Subcutaneous adipose tissue (tissue), 4 donors: Measurements from ENCODE around the gene SLC6A1. TPM values are rescaled to one million over a fixed set of nuclear protein-coding genes. Genes with fewer than 3 reads are reported as not detected.

ENCODE experiments used
- CTCF ChIP-seq: fragments of 450-650 bp; IDR thresholded peaks from one replicate; pipeline ENCODE4 v1.5.1; 2016; ENCODE audit warnings: low read depth, mild to moderate bottlenecking, control low read depth, antibody characterized with exemption, moderate library complexity
- total RNA-seq, 4 donors: library from RNA; depleted of rRNA; stranded (reverse); fragments of >200 nt; gene quantifications; one replicate each; pipeline ENCODE4 v1.1.0, GENCODE V29; 2016

SLC6A1 gene
- total RNA-seq, 4 donors from 2014 or later: 0.44 to 2.3 (median 0.68) TPM; not detected in 1

DNA sequence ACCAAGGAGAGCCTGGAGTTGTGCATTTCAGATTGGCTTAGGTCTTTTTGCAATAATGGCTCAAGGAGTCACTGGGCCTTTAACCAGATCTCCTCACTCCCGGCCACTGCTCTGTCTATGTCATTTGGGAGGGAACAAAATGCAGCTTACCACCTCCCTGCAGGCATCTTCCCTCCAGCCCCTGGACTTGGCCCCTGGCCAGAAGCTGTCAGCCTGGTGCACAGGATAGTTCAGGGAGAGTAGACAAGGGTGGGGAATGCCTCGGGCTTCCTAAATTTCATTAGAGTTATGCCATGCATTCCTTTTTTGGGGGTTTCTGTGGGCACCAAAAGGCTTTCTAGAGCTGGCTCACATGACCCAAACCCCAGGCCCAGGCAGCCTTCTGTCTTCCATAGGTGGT, 91.5 kb downstream of the SLC6A1 start:
- TF ChIP-seq CTCF: no peak

DNA sequence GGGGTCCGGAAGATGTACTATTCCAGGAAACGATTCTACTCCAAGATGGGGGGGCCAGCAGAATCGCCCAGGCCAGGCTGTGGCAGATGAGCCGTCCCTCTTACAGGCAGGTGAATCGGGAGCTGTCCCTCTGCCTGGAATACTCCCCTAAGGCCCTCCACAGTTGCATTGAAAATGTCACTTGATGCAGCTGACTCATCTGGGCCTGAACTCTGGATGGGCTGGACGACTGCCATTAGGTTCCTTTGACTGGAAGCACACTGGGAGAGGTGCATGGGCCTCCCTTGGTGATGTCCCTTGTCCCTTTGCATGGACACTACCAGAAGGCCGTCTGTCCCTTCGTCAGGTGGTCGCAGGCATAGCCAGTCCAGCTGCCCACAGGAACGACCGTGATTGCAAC, 92.1 kb downstream of the SLC6A1 start:
- TF ChIP-seq CTCF: no peak

DNA sequence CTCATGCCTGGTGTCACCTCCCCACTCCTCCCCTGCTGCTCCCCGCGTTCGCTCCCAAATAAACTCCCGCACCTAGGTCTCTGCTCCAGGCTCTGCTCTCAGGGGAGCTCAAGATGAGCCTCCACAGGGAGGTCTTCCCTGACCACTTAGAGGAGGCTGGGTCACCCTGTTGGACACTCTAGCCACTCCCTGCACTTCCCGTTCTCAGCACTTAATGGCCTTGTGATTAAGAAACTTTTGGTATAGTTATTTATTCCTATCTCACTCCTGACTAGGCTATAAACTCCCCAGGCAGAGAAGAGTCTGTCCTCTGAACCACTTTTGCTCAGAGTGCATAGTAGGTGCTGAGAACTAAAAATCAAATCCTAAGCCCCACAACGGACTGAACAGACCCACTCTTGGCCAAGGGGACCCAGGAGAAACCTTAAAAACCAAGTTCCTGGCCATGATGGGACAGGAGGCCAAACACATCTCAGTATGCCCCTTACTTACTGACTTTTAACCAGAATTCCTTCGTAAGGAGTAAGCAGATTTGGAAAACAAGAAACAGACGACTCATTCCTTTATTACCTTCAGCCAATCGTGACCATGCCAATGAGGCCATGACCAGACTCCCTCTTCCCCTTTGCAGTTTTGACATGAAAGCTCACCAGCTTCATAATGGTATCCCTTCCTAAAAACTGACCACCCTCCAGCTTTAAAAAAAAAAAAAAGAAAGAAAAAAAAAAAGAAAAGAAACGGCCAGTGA, 92.7 kb downstream of the SLC6A1 start:
- TF ChIP-seq CTCF: no peak

DNA sequence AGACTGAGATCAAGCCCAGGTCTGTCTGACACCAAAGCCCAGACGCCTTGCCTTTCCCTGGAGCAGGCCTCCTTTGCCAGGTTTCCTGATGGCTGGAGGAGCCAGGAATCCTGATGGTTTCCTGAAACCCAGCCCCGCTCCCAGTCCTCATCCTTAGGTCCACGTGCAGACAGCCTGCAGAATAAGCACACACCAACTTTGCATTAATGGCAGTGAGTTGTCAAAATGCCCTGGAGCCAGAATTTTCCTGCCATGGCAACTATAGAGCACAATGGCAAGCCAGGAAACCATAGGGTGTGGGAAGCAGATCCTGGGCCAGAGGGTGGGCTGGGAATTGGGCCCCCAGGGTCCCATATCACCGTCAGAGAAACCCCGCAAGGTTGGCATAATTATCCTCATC, 94.3 kb downstream of the SLC6A1 start:
- no peak for TF ChIP-seq CTCF

GRCh38 chr3:11088066-11088465, 95.5 kb downstream of the SLC6A1 start:
- no peak for TF ChIP-seq CTCF

DNA sequence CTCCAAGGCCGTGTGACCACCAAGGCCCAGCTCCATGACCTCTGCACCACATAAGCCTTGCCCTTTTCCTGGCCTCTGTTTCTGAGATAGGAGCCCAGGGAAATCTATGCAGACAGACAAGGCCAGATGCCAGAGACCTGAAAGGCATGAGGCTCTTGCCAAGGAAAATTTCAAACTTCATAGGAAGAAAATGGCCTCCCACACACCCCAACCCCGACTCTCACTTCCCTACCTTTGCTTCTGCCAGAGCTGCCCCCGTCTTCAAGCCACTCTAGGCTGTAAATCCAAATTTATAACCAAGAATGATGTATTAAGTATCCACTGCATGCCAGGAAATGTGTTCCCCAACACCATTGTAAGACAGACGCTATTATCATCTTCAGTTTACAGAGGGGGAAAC, 96.3 kb downstream of the SLC6A1 start:
- TF ChIP-seq CTCF: no peak

Other genes with a start within 250 kb of the SLC6A1 start
- under 1 TPM in 1 of 4 donors, not detected in 3; 0.16 TPM for gene SLC6A11, start 176.5 kb upstream of the SLC6A1 start, total RNA-seq
- 1 to 10 TPM; 3.2 to 8.4 (median 4.9) TPM for gene HRH1, start 161.7 kb downstream of the SLC6A1 start, total RNA-seq